Central memory CD8-positive, alpha-beta T cell (primary cell): ENCODE results near the gene PAFAH1B2.

Source experiments
- ATAC-seq: fragments of 150-1000 bp; cut with Tn5 transposase; replicated peaks from 2 replicates; pipeline ENCODE4 v1.10.0; 2022; ENCODE audit warnings: mild to moderate bottlenecking, moderate FRiP score, moderate number of reproducible peaks; ENCODE audit not compliant: poor library complexity, severe bottlenecking; ENCODE audit errors: extremely low read depth
- DNase-seq, 2 donors: peaks; one replicate each; pipeline ENCODE4 v3.0.0; 2021; ENCODE audit warnings: low spot score in 2 of 2
- H3K27ac Mint-ChIP-seq: one replicate; pipeline ENCODE4 v1.8.0; 2022; ENCODE audit warnings: low read depth, mild to moderate bottlenecking, moderate library complexity, mixed read lengths
- H3K27me3 Mint-ChIP-seq: one replicate; pipeline ENCODE4 v1.8.0; 2022; ENCODE audit warnings: mixed read lengths
- H3K36me3 Mint-ChIP-seq: one replicate; pipeline ENCODE4 v1.8.0; 2022; ENCODE audit warnings: mild to moderate bottlenecking, moderate library complexity, mixed read lengths; ENCODE audit not compliant: insufficient read depth
- H3K4me1 Mint-ChIP-seq: one replicate; pipeline ENCODE4 v1.8.0; 2022; ENCODE audit warnings: mixed read lengths
- H3K4me3 Mint-ChIP-seq: one replicate; pipeline ENCODE4 v1.8.0; 2022; ENCODE audit warnings: mild to moderate bottlenecking, moderate library complexity, mixed read lengths
- H3K9me3 Mint-ChIP-seq: one replicate; pipeline ENCODE4 v1.8.0; 2022; ENCODE audit warnings: mixed read lengths

The PAFAH1B2 gene

DNA sequence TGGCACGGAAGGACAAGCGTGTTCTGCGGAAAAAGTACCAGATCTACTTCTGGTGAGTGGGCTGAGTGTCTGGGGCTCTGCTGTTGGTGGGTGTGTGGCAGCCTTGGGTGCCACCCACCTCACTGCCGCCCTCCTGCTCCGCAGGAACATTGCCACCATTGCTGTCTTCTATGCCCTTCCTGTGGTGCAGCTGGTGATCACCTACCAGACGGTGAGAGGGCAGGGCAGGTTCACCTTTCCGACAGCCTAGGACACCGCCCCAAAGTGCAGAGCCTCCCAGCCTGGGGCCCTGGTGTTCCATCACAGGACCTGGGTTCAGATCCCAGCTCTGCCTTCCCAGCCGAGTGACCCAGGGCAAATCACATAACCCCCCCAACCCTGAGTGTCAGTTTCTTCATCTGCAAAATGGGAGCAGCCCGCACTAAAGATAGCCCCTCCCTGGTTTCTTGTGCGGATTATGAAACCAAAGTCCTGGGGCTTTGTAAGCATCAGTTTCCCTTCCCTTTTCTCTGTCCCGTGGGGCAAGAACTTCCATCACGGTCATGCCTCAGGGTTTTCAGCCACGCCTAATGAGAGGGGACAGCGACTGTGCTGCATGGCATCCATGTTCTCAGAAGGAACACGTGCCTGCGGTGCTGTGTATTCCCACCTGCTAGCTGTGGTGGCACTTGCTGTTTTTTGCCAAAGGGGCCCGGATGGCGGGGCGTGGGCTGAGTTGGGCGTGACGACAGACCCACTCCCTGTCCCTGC lies 45.3 kb downstream of the PAFAH1B2 start:
- DNase-seq, result no peak
- Mint-ChIP-seq H3K9me3 (no peaks in the 10 kb centered on the region), H3K27ac (no peak overlapping the region), H3K4me1 (peaks cover 7% of the 10 kb centered on the region), H3K4me3 (no peak overlapping the region), H3K36me3 (peaks cover 12% of the 10 kb centered on the region), H3K27me3 (no peaks in the 10 kb centered on the region)
- ATAC-seq, result no peak

DNA sequence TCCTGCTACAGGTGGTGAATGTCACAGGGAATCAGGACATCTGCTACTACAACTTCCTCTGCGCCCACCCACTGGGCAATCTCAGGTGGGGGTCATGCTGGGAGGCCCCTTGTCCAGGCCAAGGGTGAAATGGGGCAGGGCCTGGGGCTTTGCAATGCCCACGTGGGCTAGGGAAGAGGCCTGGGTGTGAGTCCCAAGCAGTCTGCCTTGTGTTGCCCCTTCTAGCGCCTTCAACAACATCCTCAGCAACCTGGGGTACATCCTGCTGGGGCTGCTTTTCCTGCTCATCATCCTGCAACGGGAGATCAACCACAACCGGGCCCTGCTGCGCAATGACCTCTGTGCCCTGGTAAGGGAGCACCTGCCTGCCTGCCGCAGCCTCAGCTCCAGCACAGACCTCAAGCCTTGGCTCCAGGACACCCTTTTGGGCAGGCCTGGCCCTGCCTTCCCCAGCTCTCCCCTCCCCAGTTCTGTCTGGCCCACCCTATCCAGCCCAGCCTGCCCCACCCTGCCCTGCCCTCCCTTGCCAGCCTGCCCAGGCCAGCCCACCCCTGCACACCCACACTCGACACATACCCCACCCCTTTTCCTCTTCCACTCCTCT lies 46.0 kb downstream of the PAFAH1B2 start:
- DNase-seq, result no peak
- peak overlapping the region; percentile 16 for H3K27ac Mint-ChIP-seq

GRCh38 chr11:117191680-117192400 lies 47.8 kb downstream of the PAFAH1B2 start:
- ATAC-seq (no peak), DNase-seq (no peak)
- Mint-ChIP-seq H3K36me3 (peaks cover 9% of the 10 kb centered on the region), H3K4me1 (peaks cover 7% of the 10 kb centered on the region), H3K27me3 (no peaks in the 10 kb centered on the region), H3K4me3 (no peak overlapping the region), H3K27ac (no peak overlapping the region), H3K9me3 (no peaks in the 10 kb centered on the region)

More for the DNA sequence above, 46.0 kb downstream of the PAFAH1B2 start:
- H3K36me3 Mint-ChIP-seq, result peaks cover 12% of the 10 kb centered on the region
- H3K9me3 Mint-ChIP-seq, result no peaks in the 10 kb centered on the region
- no peak for ATAC-seq
- no peak overlapping the region for H3K4me3 Mint-ChIP-seq
- peaks cover 7% of the 10 kb centered on the region for H3K4me1 Mint-ChIP-seq
- H3K27me3 Mint-ChIP-seq, result no peaks in the 10 kb centered on the region

DNA sequence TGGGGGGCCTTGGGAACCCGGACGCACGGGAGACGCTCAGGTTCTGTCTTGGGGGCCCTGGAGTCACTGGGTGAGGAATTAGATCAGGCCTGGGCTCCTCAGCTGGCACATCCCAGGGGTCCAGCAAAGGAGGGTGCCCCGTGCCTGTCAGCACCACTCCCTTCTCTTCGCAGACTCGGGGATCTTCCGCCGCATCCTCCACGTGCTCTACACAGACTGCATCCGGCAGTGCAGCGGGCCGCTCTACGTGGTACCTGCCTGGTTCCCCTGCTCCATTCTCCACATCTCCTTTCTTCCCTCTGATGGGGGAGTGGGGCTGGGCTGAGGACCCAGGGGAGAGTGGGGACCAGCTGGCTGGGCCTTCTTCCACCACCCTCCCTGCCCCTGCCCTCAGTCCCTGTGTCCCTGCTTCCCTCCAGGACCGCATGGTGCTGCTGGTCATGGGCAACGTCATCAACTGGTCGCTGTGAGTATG lies 48.4 kb downstream of the PAFAH1B2 start:
- no peak overlapping the region for H3K27ac Mint-ChIP-seq

GRCh38 chr11:117193130-117194020 lies 49.3 kb downstream of the PAFAH1B2 start:
- H3K4me3 Mint-ChIP-seq, result no peak overlapping the region
- peaks cover 5% of the 10 kb centered on the region for H3K4me1 Mint-ChIP-seq

More for the DNA sequence above, 48.4 kb downstream of the PAFAH1B2 start:
- no peaks in the 10 kb centered on the region for H3K9me3 Mint-ChIP-seq
- ATAC-seq, result no peak
- no peak for DNase-seq
- H3K27me3 Mint-ChIP-seq, result no peaks in the 10 kb centered on the region
- H3K4me1 Mint-ChIP-seq, result peaks cover 3% of the 10 kb centered on the region
- H3K36me3 Mint-ChIP-seq, result peaks cover 10% of the 10 kb centered on the region
- H3K4me3 Mint-ChIP-seq, result no peak overlapping the region

DNA sequence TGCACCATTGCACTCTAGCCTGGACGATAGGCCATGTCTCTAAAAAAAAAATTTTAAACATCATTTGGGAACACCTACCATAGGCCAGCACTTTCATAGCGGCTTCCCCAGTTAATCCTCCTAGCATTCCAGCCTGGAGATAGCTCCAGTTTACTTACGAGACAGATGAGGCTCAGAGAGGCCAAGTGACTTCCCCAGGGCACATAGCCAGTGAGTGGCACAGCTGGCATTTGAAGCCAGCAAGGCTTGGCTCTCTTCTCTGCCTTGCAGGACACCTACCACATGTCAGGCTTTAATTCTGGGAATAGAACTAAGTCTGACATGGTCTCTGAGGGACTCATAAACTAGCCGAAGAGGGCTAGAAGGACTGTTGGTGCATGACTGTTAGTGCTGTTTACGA lies 50.2 kb downstream of the PAFAH1B2 start:
- H3K9me3 Mint-ChIP-seq, result no peaks in the 10 kb centered on the region
- ATAC-seq (no peak), DNase-seq (no peak)
- no peaks in the 10 kb centered on the region for H3K27me3 Mint-ChIP-seq
- H3K36me3 Mint-ChIP-seq, result peaks cover 16% of the 10 kb centered on the region
- H3K4me1 Mint-ChIP-seq, result peaks cover 5% of the 10 kb centered on the region
- H3K27ac Mint-ChIP-seq, result no peak overlapping the region
- no peak overlapping the region for H3K4me3 Mint-ChIP-seq

More at GRCh38 chr11:117193130-117194020, 49.3 kb downstream of the PAFAH1B2 start:
- Mint-ChIP-seq H3K9me3 (no peaks in the 10 kb centered on the region), H3K27ac (no peak overlapping the region), H3K27me3 (no peaks in the 10 kb centered on the region), H3K36me3 (peaks cover 13% of the 10 kb centered on the region)
- DNase-seq (no peak), ATAC-seq (no peak)

DNA sequence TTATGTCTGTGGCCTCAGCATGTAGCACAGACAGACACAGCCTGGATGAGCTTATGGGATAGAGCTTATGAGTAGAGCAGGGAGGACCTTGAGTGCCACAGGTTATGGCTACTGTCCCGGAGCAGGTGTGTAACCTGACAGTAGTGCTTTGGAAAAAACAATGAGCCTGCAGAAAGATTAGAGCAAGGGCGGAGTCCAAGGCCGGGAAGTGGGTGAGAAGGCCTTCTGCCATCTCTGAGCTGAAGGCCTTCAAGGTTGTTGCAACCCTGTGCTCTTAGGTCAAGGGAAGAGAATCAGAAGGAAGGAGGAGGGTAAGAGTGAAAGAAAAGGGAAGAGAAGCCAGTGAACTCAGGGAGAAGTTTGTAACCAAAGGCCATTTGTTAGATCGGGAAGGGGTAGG lies 51.2 kb downstream of the PAFAH1B2 start:
- Mint-ChIP-seq H3K4me1 (peaks cover 5% of the 10 kb centered on the region), H3K9me3 (no peaks in the 10 kb centered on the region), H3K36me3 (peaks cover 22% of the 10 kb centered on the region), H3K27ac (peak overlapping the region; percentile 17), H3K27me3 (no peaks in the 10 kb centered on the region), H3K4me3 (no peak overlapping the region)
- no peak for DNase-seq
- no peak for ATAC-seq

- Mint-ChIP-seq H3K4me3 (no peak overlapping the region), H3K4me1 (peaks cover 9% of the 10 kb centered on the region), H3K9me3 (no peaks in the 10 kb centered on the region), H3K36me3 (peaks cover 23% of the 10 kb centered on the region), H3K27me3 (no peaks in the 10 kb centered on the region), H3K27ac (peak overlapping the region; percentile 17)
- ATAC-seq, result no peak
- DNase-seq, result no peak
Measured at GRCh38 chr11:117195761-117196160, 51.7 kb downstream of the PAFAH1B2 start.

- H3K4me1 Mint-ChIP-seq, result peaks cover 14% of the 10 kb centered on the region
- no peaks in the 10 kb centered on the region for H3K9me3 Mint-ChIP-seq
- peaks cover 22% of the 10 kb centered on the region for H3K36me3 Mint-ChIP-seq
- H3K27ac Mint-ChIP-seq, result no peak overlapping the region
- no peak for DNase-seq
- ATAC-seq, result no peak
- no peak overlapping the region for H3K4me3 Mint-ChIP-seq
- no peaks in the 10 kb centered on the region for H3K27me3 Mint-ChIP-seq
Measured at GRCh38 chr11:117197006-117197405, 52.9 kb downstream of the PAFAH1B2 start.

GRCh38 chr11:117197516-117198456 lies 53.7 kb downstream of the PAFAH1B2 start:
- no peaks in the 10 kb centered on the region for H3K27me3 Mint-ChIP-seq
- H3K36me3 Mint-ChIP-seq, result peaks cover 23% of the 10 kb centered on the region
- H3K27ac Mint-ChIP-seq, result peak overlapping the region; percentile 35
- DNase-seq (no peak), ATAC-seq (no peak)
- H3K4me1 Mint-ChIP-seq, result peaks cover 14% of the 10 kb centered on the region
- H3K4me3 Mint-ChIP-seq, result no peak overlapping the region
- H3K9me3 Mint-ChIP-seq, result no peaks in the 10 kb centered on the region

GRCh38 chr11:117198613-117199012 lies 54.5 kb downstream of the PAFAH1B2 start:
- peaks cover 20% of the 10 kb centered on the region for H3K4me1 Mint-ChIP-seq
- H3K27me3 Mint-ChIP-seq, result no peaks in the 10 kb centered on the region
- ATAC-seq (no peak), DNase-seq (no peak)
- H3K36me3 Mint-ChIP-seq, result peaks cover 24% of the 10 kb centered on the region
- no peaks in the 10 kb centered on the region for H3K9me3 Mint-ChIP-seq
- no peak overlapping the region for H3K27ac Mint-ChIP-seq
- H3K4me3 Mint-ChIP-seq, result no peak overlapping the region
